ENCODE data around the gene CCDC124.
A peak's percentile ranks its signal among the peaks of the same experiment; 100 is the strongest.
"Not testable (repeated sequence)": the region's sequence is repeated elsewhere in the genome, so short reads cannot be mapped to it uniquely, and the experiment has no call there.

CCDC124 gene

GRCh38 chr19:17932485-17933338 is at the start of gene CCDC124:
Gene CCDC124, plus strand, starts transcription at chr19:17933015. Its CDS starts 3,406 bp downstream, at chr19:17936421.
- H3K36me3 ChIP-seq (ENCODE audit: low read length) = no peaks in the 10 kb centered on the region
- TF ChIP-seq CTCF (IDR thresholded peaks at IDR 0.05; ENCODE audit: insufficient read depth, low read length, poor library complexity, severe bottlenecking) (peak; percentile 81), EZH2phosphoT487 (conservative IDR thresholded peaks at IDR 0.05; ENCODE audit: low read length) (no peak)
- H3K27me3 ChIP-seq (ENCODE audit: low read length) = no peaks in the 10 kb centered on the region

DNA sequence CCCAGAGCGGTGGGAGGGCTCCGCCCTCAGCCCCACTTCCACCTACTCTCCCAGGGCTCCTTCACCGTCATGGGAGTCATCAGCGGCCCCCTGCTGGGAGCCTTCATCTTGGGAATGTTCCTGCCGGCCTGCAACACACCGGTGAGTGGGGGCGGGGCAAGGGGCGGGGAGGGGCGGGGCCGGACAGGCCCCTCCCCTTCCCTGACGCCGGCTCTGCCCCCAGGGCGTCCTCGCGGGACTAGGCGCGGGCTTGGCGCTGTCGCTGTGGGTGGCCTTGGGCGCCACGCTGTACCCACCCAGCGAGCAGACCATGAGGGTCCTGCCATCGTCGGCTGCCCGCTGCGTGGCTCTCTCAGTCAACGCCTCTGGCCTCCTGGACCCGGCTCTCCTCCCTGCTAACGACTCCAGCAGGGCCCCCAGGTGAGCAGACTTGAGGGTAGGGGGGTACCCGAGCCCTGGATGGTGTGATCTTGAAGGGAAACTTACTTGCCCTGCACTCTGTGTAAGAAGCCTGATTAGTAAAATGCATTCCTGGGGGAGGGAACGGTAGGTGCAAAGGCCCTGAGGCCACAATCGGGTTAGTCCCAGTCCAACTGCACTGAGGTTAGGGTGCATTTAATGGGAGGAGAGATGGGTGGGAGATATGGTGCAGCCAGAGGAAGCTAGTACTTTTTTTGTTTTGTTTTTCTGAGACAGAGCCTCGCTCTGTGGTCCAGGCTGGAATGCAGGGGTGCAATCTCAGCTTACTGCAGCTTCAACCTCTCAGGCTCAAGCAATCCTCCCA is 49.0 kb upstream of the CCDC124 start:
- no peaks in the 10 kb centered on the region for H4K20me1 ChIP-seq (ENCODE audit: low read depth, low read length)
- TF ChIP-seq CTCF (IDR thresholded peaks at IDR 0.05; ENCODE audit: insufficient read depth, low read length, poor library complexity, severe bottlenecking) = no peak
- no peak for TF ChIP-seq EZH2phosphoT487 (conservative IDR thresholded peaks at IDR 0.05; ENCODE audit: low read length)
- H3K4me3 ChIP-seq (ENCODE audit: insufficient read depth, low read length, poor library complexity, severe bottlenecking) = no peak overlapping the region

More at GRCh38 chr19:17932485-17933338, at the start of gene CCDC124:
- Histone ChIP-seq H3K9ac (ENCODE audit: low read length) (peak within 1 kb of the TSS; percentile 93), H4K20me1 (ENCODE audit: low read depth, low read length) (no peaks in the 10 kb centered on the region), H2AFZ (ENCODE audit: low read depth, low read length, severe bottlenecking) (peak within 1 kb of the TSS; percentile 96), H3K9me3 (ENCODE audit: insufficient read depth, low read length) (no peaks in the 10 kb centered on the region), H3F3A (ENCODE audit: insufficient read depth) (no peaks in the 10 kb centered on the region), H3K79me2 (ENCODE audit: insufficient read depth, low read length) (peaks cover 13% of the 10 kb centered on the region), H3K4me2 (ENCODE audit: low read depth, low read length, poor library complexity, severe bottlenecking) (peak within 1 kb of the TSS; percentile 94), H3K27ac (ENCODE audit: low read depth, low read length) (peak within 1 kb of the TSS; percentile 79), H3K9me2 (replicated peaks; ENCODE audit: insufficient read depth, low read length) (no peaks in the 10 kb centered on the region), H3K4me3 (ENCODE audit: insufficient read depth, low read length, poor library complexity, severe bottlenecking) (peak within 1 kb of the TSS; percentile 91)

GRCh38 chr19:17886515-17886914 is 46.3 kb upstream of the CCDC124 start:
- Histone ChIP-seq H3K9me2 (replicated peaks; ENCODE audit: insufficient read depth, low read length) (no peaks in the 10 kb centered on the region), H3F3A (ENCODE audit: insufficient read depth) (peaks cover 6% of the 10 kb centered on the region; the same call in 1 of the 2 replicates), H3K9ac (ENCODE audit: low read length) (no peak overlapping the region), H3K4me3 (ENCODE audit: insufficient read depth, low read length, poor library complexity, severe bottlenecking) (no peak overlapping the region), H3K36me3 (ENCODE audit: low read length) (no peaks in the 10 kb centered on the region), H2AFZ (ENCODE audit: low read depth, low read length, severe bottlenecking) (no peak overlapping the region), H4K20me1 (ENCODE audit: low read depth, low read length) (no peaks in the 10 kb centered on the region), H3K79me2 (ENCODE audit: insufficient read depth, low read length) (no peaks in the 10 kb centered on the region), H3K27me3 (ENCODE audit: low read length) (no peaks in the 10 kb centered on the region), H3K9me3 (ENCODE audit: insufficient read depth, low read length) (no peaks in the 10 kb centered on the region), H3K27ac (ENCODE audit: low read depth, low read length) (no peak overlapping the region), H3K4me2 (ENCODE audit: low read depth, low read length, poor library complexity, severe bottlenecking) (no peak overlapping the region)
- TF ChIP-seq EZH2phosphoT487 (conservative IDR thresholded peaks at IDR 0.05; ENCODE audit: low read length) (no peak), CTCF (IDR thresholded peaks at IDR 0.05; ENCODE audit: insufficient read depth, low read length, poor library complexity, severe bottlenecking) (no peak)

More for the DNA sequence above, 49.0 kb upstream of the CCDC124 start:
- Histone ChIP-seq H2AFZ (ENCODE audit: low read depth, low read length, severe bottlenecking) (no peak overlapping the region), H3F3A (ENCODE audit: insufficient read depth) (peaks cover 6% of the 10 kb centered on the region; the same call in 1 of the 2 replicates), H3K36me3 (ENCODE audit: low read length) (no peaks in the 10 kb centered on the region), H3K27me3 (ENCODE audit: low read length) (no peaks in the 10 kb centered on the region), H3K9ac (ENCODE audit: low read length) (no peak overlapping the region), H3K4me2 (ENCODE audit: low read depth, low read length, poor library complexity, severe bottlenecking) (peak overlapping the region; percentile 15), H3K9me3 (ENCODE audit: insufficient read depth, low read length) (no peaks in the 10 kb centered on the region), H3K27ac (ENCODE audit: low read depth, low read length) (no peak overlapping the region), H3K79me2 (ENCODE audit: insufficient read depth, low read length) (no peaks in the 10 kb centered on the region), H3K9me2 (replicated peaks; ENCODE audit: insufficient read depth, low read length) (no peaks in the 10 kb centered on the region)

DNA sequence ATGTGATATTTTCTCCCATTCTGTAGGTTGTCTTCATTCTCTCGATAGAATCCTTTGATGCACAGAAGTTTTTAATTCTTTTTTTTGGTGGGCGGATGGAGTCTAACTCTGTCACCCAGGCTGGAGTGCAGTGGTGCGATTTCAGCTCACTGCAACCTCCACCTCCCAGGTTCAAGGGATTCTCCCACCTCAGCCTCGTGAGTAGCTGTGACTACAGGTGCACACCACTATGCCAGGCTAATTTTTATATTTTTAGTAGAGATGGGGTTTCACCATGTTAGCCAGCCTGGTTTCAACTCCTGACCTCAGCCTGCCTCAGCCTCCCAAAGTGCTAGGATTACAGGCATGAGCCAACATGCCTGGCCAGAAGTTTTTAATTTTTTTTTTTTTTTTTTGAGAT is 45.6 kb upstream of the CCDC124 start:
- not testable (repeated sequence) for H4K20me1 ChIP-seq (ENCODE audit: low read depth, low read length); H3K79me2 ChIP-seq (ENCODE audit: insufficient read depth, low read length); H3K9me3 ChIP-seq (ENCODE audit: insufficient read depth, low read length); H3K4me2 ChIP-seq (ENCODE audit: low read depth, low read length, poor library complexity, severe bottlenecking); H3K36me3 ChIP-seq (ENCODE audit: low read length); H3F3A ChIP-seq (ENCODE audit: insufficient read depth); H3K4me3 ChIP-seq (ENCODE audit: insufficient read depth, low read length, poor library complexity, severe bottlenecking); H3K9me2 ChIP-seq (replicated peaks; ENCODE audit: insufficient read depth, low read length); H3K27ac ChIP-seq (ENCODE audit: low read depth, low read length); H3K27me3 ChIP-seq (ENCODE audit: low read length); H2AFZ ChIP-seq (ENCODE audit: low read depth, low read length, severe bottlenecking); H3K9ac ChIP-seq (ENCODE audit: low read length)
